Activated CD4-positive, alpha-beta T cell treated with anti-CD3 and anti-CD28 coated beads, Interleukin-2, amount 10 ng/mL, durations not matched to agents 24 days and 14 days (primary cell): ENCODE measurements around the gene VWF. TPM values are rescaled to one million over a fixed set of nuclear protein-coding genes. Genes with fewer than 3 reads are reported as not detected.

Experiments
- DNase-seq: peaks from one replicate; pipeline ENCODE4 v3.0.0; 2022
- H3K27ac Mint-ChIP-seq: one replicate; pipeline ENCODE4 v1.8.0; 2022; ENCODE audit warnings: mild to moderate bottlenecking, mixed read lengths
- H3K27me3 Mint-ChIP-seq: one replicate; pipeline ENCODE4 v1.8.0; 2022; ENCODE audit warnings: mixed read lengths
- H3K36me3 Mint-ChIP-seq: one replicate; pipeline ENCODE4 v1.8.0; 2022; ENCODE audit warnings: low read depth, mild to moderate bottlenecking, mixed read lengths
- H3K4me1 Mint-ChIP-seq: one replicate; pipeline ENCODE4 v1.8.0; 2021; ENCODE audit warnings: mixed read lengths
- H3K4me3 Mint-ChIP-seq: one replicate; pipeline ENCODE4 v1.8.0; 2022; ENCODE audit warnings: mild to moderate bottlenecking, moderate library complexity, mixed read lengths
- H3K9me3 Mint-ChIP-seq: one replicate; pipeline ENCODE4 v1.8.0; 2021; ENCODE audit warnings: mixed read lengths
- intact Hi-C: fragments of 100-400 bp; cut with micrococcal nuclease; formaldehyde crosslinking; loops from one replicate; pipeline ENCODE4 v1.15.1; 2023
- total RNA-seq: library from RNA; stranded (reverse); gene quantifications from 2 replicates; pipeline ENCODE4 v1.2.3, GENCODE V29; 2022

Gene VWF
- total RNA-seq, 1 donor from 2014 or later: not detected

DNA sequence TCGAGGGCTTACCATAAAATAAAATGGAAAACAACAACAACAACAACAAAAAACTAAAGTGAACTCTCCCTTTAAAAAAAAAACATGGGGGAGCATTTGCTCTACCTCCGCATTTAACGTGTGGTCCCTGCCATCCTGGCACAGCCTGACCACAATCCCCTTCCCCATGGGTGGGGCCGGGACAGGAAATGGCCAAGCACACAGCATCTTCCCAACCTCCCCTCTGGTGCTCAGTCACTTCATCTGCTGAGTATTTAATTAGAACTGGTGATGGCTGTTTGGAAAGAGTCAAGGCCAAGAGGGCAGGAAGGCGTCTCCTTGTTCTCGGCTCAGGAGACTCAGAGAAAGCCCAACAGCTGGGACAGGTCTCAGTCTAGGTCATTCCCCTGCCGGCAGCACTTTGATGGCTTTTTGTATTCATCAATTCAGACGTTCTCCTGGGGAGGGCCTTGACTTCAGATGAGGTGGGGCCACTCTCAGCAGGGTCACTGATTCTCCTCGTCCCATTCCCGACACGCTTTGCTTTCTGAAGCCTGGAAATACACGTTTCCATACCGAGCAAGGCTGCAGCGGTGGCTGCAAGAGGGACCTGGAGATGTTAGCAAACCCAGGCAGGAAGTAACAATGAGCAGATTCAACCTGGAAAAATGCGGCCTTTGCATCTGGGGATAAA lies 223.8 kb downstream of the VWF start:
- intact Hi-C loops: no loop called here
- Mint-ChIP-seq H3K27me3 (no peaks in the 10 kb centered on the region), H3K4me1 (no peaks in the 10 kb centered on the region), H3K27ac (no peak overlapping the region), H3K4me3 (no peak overlapping the region), H3K36me3 (no peaks in the 10 kb centered on the region), H3K9me3 (no peaks in the 10 kb centered on the region)
- DNase-seq: no peak

DNA sequence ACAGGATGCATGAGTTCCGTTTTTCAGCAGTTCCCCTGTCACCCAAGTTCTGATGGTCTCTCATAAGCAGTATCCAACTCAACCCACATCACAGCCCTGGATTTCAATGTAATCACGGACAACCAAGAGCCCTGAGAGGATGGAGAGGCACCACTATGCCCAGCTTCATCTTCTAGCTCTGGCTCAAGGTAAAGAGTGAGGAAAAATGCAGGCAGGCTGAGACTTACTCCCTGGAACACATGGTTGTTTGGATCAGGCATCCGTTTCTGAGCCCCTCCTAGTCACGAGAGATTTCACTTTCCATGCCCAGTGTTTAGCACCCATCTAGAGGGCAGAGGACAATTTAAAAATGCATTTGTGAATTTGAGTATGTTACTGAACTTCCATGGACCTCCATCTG lies 224.4 kb downstream of the VWF start:
- intact Hi-C loops: no loop called here
- Mint-ChIP-seq H3K9me3 (no peaks in the 10 kb centered on the region), H3K27me3 (no peaks in the 10 kb centered on the region), H3K27ac (no peak overlapping the region), H3K4me3 (no peak overlapping the region), H3K36me3 (no peaks in the 10 kb centered on the region), H3K4me1 (no peaks in the 10 kb centered on the region)
- DNase-seq: no peak

DNA sequence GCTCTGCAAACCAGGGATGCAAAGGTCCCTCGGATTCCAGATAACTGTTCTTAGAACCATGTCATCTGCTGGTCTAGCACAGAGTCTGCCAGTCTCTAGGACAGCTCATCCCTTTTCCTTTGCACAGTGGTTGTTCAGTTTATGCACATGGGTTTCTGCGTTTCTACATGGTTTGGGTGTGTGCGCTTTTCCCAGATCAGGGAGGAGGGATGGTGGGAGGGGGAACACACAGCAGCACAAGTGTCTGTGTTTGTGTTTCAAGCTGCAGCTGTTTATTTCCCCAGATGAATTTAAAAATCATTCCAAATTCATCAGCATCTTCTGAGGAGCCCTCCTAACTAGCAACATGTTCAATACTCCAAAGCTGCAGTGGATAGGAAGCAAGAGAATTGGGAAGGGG lies 224.8 kb downstream of the VWF start:
- Mint-ChIP-seq H3K27me3 (no peaks in the 10 kb centered on the region), H3K9me3 (no peaks in the 10 kb centered on the region), H3K4me1 (no peaks in the 10 kb centered on the region), H3K36me3 (no peaks in the 10 kb centered on the region), H3K27ac (no peak overlapping the region), H3K4me3 (no peak overlapping the region)
- no peak for DNase-seq
- intact Hi-C loops: no loop called here

DNA sequence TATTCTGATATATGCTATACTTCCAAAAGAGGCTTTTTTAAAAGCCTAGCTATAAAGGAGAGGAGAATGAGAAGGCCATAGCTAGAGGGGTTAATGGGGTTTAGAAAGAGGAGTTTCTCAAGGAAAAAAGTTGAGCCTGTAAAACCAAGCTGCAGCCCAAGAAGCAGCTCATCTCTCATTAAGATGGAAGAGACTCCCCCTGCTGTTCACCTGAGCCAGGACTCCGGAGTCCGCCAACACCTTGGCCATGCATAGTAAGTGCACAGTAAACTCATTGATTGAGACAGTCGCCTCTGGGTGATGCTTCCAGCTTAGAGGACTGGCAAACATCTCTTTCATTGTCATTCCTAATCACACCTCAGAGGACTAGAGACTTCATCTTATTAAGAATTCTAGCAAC lies 225.6 kb downstream of the VWF start:
- Mint-ChIP-seq H3K36me3 (no peaks in the 10 kb centered on the region), H3K4me1 (no peaks in the 10 kb centered on the region), H3K27ac (no peak overlapping the region), H3K9me3 (no peaks in the 10 kb centered on the region), H3K27me3 (no peaks in the 10 kb centered on the region), H3K4me3 (no peak overlapping the region)
- no peak for DNase-seq
- intact Hi-C loops: no loop called here

Other genes starting within 250 kb of the VWF start
- gene ANO2, start 179.4 kb downstream of the VWF start, total RNA-seq: not detected in 2 replicates
- 35.6 and 40.5 TPM in 2 replicates for gene CD9, start 75.7 kb upstream of the VWF start, total RNA-seq
- not detected in 2 replicates for gene PLEKHG6, start 186.0 kb upstream of the VWF start, total RNA-seq
- 52.7 and 54.4 TPM in 2 replicates for gene TNFRSF1A, start 217.4 kb upstream of the VWF start, total RNA-seq